GM18868 (cell line): Measurements from ENCODE around the gene TSR1.
"Not testable (repeated sequence)": the region's sequence is repeated elsewhere in the genome, so short reads cannot be mapped to it uniquely, and the experiment has no call there.

Experiments used
- ATAC-seq: cut with Tn5 transposase; IDR thresholded peaks from one replicate; pipeline ENCODE4 v1.9.1; 2021; ENCODE audit warnings: mild to moderate bottlenecking, moderate library complexity; ENCODE audit not compliant: unreplicated experiment

The TSR1 gene

DNA sequence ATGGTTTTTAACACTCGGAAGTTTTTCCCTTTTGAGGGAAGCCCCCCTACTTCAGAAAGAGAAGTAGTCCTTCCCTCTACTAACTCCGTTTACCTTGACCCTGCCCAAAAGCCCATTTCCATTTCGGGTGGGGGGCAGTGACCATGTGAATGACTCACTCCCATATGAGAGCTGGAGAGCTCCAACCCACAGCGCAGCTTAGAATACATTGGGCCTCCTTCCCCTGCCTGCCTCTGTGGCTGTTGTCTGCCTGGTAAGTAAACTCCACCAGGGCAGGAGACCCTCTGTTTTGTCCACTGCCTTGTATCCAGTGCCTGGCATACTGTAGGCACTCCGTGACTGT is 2.0 kb upstream of the TSR1 start:
- ATAC-seq, result no peak

- ATAC-seq, result peak; percentile 27
These were observed 1.5 kb upstream of the TSR1 start for GRCh38 chr17:2337544-2338314.

DNA sequence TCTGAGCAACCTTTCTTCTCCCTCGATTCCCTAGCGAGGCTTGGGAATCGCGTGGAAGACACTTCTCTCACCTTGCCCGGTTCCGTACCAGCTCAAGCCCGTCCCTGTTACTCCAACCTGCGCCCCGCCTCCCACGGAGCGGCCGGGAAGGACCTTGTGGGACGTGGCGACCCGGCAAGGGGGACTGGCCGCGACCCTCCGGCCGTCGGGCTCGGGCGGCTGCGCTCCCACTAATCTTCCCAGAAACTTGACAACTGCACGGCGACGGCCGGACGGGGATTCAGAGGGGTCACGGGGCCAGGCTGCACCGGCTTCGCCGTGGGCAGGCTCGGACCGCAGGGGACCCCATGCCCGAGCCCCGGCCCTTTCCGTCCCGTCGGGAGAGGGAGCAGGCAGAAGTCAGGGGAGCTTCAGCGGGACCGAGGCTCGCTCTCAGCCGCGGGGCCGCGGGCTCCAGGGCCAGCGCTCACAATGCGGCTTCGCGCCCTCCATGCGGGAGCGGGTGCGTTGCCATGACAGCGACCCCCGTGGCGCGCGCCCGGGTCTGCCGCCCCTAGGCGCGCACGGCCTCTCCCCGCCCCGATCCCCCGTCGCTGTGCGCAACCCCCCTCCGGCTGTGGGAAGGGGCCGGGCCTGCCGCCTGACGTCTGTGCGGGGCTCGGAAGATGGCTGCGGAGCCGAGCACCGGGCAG is 741 bp upstream of the TSR1 start, which contains the start of gene SGSM2:
Gene SGSM2 (plus strand): TSS at position 650 of the 692 bp plus-strand sequence. CDS start 188 bp downstream, outside the sequence.
- peak; percentile 49 for ATAC-seq

GRCh38 chr17:2335726-2336214 is 487 bp downstream of the TSR1 start:
- ATAC-seq, result no peak

GRCh38 chr17:2331303-2331702 is 5.0 kb downstream of the TSR1 start:
- ATAC-seq, result no peak

- ATAC-seq, result no peak
These were observed 12.5 kb downstream of the TSR1 start for GRCh38 chr17:2323629-2324314.

- no peak for ATAC-seq
These were observed 14.9 kb downstream of the TSR1 start for GRCh38 chr17:2321399-2321798.

DNA sequence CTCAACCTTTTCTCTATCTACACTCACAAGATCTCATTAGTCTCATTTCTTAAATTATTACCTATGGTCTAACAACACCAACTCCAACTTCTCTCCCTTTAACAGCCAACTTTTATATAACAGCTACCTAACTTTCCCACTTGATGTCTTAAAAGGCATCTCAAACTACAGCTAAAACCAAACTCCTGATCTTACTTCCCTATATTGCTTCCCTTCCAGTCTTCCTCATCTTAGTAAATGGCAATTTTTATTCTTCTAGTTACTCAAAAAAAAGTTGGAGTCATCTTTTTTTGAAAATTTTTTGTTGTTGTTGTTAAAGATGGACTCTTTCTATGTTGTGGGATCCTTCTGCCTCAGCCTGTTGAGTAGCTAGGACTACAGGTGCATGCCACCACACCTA is 17.2 kb downstream of the TSR1 start:
- ATAC-seq, result no peak

DNA sequence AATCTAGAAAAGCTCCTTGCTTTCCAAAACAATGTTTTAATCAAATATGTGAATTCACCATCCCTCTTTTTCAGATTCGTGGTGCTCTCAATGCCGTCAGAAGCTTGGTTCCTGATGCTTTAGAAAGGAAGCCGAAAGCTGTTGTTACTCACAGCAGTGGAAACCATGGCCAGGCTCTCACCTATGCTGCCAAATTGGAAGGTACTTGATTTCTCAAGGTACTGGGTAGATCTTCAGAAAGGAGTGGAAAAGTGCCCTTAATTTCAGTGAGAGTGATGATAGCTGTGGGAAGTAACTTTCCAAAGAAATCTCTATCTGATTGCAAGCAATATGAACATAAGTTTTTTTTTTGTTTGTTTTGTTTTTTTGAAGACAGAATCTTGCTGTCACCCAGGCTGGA is 18.5 kb downstream of the TSR1 start:
- no peak for ATAC-seq

GRCh38 chr17:2316916-2317205 is 19.4 kb downstream of the TSR1 start:
- ATAC-seq, result not testable (repeated sequence)

DNA sequence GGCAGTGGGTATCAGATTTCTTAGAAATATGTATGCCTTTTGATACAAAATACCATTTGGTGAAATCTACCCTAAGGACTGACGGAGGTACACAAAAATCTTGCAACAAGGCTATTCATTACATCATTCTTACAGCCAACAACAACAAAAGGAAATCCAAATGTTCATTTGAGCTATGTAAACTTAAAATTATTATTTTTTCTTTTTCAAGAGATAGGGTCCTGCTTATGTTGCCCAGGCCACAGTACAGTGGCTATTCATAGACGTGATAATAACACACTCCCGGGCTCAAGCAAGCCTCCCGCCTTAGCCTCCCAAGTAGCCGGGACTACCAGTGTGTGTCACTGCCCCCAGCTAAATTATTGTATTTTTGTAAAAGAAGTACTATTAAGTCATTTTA is 23.5 kb downstream of the TSR1 start:
- no peak for ATAC-seq

- no peak for ATAC-seq
These were observed 26.7 kb downstream of the TSR1 start for GRCh38 chr17:2309338-2310154.

DNA sequence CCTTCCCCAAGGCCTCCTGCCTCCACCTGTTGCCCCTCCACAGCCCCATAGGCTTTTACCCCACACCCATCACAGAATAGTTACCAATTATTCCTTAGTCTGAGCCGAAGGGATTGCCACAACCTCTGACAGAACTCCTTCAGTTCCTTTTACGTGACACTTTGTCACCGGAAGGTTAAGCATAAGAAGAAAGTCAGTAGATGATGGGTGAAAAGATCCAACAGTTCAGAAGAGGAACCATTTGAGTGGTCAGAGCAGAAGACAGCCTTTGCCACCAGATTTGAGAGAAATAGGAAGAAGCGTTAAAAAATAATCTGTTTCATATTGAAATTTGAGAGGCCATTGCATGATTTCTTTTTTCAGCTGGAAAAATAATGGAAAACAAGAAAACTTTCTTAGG is 31.3 kb downstream of the TSR1 start:
- ATAC-seq, result no peak

DNA sequence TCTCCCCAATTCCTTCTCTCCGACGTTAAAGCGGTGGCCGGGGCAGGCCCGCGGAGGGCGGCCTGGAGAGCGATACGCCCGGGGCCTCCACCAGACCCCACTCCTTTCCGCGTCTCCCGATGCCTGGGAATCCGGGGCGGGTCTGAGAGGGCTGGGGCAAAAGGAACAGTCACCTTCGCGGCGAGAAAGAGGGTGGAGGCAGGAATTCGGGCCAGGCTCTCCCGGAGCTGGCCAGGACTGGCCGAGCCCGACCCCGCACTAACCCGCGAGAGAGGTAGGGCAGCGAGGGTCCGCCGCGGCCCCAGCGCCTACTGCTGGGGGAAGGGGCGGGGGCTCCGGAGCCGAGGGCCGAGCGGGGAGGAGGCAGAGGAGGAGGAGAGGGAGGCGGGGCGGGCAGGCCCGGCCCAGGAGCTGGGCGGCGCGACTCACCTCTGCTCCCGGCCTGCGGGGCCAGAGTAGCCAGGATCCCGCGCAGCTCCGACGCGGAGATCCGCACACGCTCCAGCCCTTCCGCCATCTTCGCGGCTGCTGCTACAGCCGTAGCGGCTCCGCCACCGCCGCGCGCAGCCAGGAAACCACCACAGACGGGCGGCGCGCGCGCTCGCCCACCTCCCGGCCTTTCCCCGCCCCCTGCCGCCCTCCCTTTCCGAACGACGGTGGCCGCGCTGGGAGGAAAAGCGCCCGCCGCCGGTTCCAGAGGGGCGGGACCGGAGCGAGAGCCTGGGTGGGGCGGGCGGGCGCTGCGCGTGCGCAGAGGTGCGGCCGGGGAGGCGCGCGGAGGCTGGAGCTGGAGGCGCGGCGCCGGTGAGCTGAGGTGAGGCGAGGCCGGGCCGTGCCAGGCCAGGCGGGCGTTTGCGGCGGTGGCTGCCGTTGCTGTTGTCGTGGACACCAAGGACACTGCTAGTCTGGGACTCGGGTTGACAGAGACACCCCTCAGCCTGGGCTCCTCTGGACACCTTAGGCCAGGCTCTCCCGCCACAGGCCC is 32.8 kb downstream of the TSR1 start, which contains the start of the genes SMG6 and SRR:
Gene SMG6 (minus strand): TSS at position 582 of the 985 bp plus-strand sequence. CDS start 65 bp downstream, at position 517.
Gene SRR (plus strand): TSS at position 747 of the 985 bp plus-strand sequence. CDS start 11,611 bp downstream, outside the sequence.
- ATAC-seq, result peak; percentile 79

DNA sequence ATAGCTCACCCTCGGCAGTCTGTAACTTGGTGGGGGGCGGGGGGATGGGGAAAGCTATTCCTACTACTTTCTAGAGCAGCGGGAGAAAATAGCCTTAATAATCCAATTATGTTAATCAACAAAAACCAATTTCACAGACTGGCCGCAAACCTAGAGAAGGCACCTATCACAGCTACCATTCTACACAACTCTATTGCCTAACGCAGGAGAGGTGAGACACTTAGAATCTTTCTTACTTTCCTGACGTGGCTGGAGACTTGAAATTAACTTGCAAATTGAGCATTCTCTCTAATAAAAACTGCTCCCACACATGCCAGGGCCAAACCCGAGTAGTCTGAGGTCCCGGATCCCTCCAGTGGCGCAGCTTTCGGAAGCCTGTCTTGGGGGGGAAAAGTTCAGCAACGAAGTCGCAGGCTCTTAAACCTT is 33.5 kb downstream of the TSR1 start:
- no peak for ATAC-seq

DNA sequence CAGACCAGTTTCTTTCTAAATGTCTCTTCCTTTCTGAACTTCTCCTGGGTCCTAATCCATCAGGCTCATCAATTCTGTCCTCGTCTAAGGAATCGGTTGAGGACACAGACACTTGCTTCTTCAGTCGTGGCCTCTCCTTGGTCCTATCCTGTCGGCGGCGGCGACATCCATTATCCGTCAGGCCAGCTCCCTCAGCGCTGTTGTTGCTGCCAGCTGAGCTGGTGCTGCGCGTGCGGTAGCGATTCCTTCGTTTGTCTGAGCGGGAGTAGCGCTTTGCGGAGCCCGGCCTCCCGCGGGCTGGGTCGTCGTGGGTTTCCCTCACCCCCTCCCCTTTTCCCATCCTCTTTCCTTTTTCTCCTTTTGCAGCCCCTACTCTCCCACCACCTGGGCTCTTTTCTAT is 36.5 kb downstream of the TSR1 start:
- ATAC-seq, result no peak

DNA sequence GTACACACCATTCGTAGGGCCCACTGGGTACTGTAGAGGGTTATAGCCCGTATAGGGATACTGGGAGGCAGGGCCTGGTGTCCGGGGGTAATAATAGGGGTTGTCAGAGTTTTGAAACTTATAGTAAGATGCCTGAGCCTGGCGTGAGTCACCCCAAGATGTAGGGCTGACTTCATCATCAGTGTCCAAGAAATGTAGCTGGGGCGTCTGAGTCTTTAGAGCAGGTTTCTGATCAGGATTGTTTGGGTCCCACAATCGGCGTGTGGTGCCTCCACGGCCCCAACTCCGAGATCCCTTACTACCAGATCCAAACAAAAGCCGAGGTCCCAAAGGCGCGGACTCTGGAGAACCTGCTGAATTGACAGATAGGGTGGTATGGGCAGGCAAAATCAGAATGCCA is 37.1 kb downstream of the TSR1 start:
- no peak for ATAC-seq

GRCh38 chr17:2297023-2297422 is 39.2 kb downstream of the TSR1 start:
- ATAC-seq, result no peak

DNA sequence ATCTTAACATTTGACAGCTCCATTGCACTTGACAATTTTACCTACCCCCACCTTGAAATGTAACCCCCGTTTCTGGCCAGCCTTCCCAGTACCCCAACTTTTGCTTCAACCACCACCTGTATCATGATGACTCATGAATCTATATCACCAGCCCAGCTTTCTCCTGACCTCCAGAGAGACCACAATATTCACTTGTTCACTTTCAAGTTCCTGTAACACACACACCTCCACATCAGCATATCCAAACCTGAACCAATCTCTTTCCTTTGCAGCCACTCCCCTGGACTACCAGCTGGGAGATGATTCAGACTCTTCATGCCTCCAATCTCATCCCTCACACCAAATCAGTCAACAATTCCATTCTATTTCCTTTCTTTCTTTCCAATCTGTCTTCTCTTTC is 40.7 kb downstream of the TSR1 start:
- ATAC-seq, result no peak

GRCh38 chr17:2292100-2292499 is 44.2 kb downstream of the TSR1 start:
- no peak for ATAC-seq
